ENCODE measurements around the gene SPAG16.
"Not testable (repeated sequence)": the region's sequence is repeated elsewhere in the genome, so short reads cannot be mapped to it uniquely, and the experiment has no call there.

Gene SPAG16

GRCh38 chr2:213710164-213710563, 425.9 kb downstream of the SPAG16 start:
- H3K4me1 ChIP-seq = no peaks in the 10 kb centered on the region
- H4K20me1 ChIP-seq = no peaks in the 10 kb centered on the region
- no peak for TF ChIP-seq Cebpa-rat (IDR thresholded peaks at IDR 0.05)
- H3K27ac ChIP-seq = no peak overlapping the region
- no peaks in the 10 kb centered on the region for H3K27me3 ChIP-seq
- H3K9me3 ChIP-seq = no peaks in the 10 kb centered on the region
- no peak overlapping the region for H3K4me3 ChIP-seq
- no peak overlapping the region for H3K4me2 ChIP-seq
- no peaks in the 10 kb centered on the region for H3K36me3 ChIP-seq
- H3K9ac ChIP-seq = no peak overlapping the region

- H4K20me1 ChIP-seq, H3K4me1 ChIP-seq, H3K27ac ChIP-seq, H3K4me2 ChIP-seq, H3K36me3 ChIP-seq, H3K4me3 ChIP-seq, H3K9ac ChIP-seq, H3K27me3 ChIP-seq, H3K9me3 ChIP-seq: not testable (repeated sequence)
Measured at GRCh38 chr2:213718411-213718810, 434.1 kb downstream of the SPAG16 start.

- H3K27ac ChIP-seq = no peak overlapping the region
- H3K4me1 ChIP-seq = no peaks in the 10 kb centered on the region
- H3K36me3 ChIP-seq = no peaks in the 10 kb centered on the region
- TF ChIP-seq Cebpa-rat (IDR thresholded peaks at IDR 0.05) = no peak
- no peaks in the 10 kb centered on the region for H3K27me3 ChIP-seq
- no peak overlapping the region for H3K9ac ChIP-seq
- H4K20me1 ChIP-seq = no peaks in the 10 kb centered on the region
- no peak overlapping the region for H3K4me3 ChIP-seq
- H3K9me3 ChIP-seq = peaks cover 7% of the 10 kb centered on the region
- H3K4me2 ChIP-seq = no peak overlapping the region
Measured at GRCh38 chr2:213722565-213722964, 438.3 kb downstream of the SPAG16 start.

GRCh38 chr2:213723041-213723560, 438.8 kb downstream of the SPAG16 start:
- H3K4me2 ChIP-seq = no peak overlapping the region
- no peak overlapping the region for H3K9ac ChIP-seq
- H3K27me3 ChIP-seq = no peaks in the 10 kb centered on the region
- no peaks in the 10 kb centered on the region for H3K36me3 ChIP-seq
- H3K9me3 ChIP-seq = peaks cover 7% of the 10 kb centered on the region
- no peak for TF ChIP-seq Cebpa-rat (IDR thresholded peaks at IDR 0.05)
- no peak overlapping the region for H3K4me3 ChIP-seq
- H3K4me1 ChIP-seq = no peaks in the 10 kb centered on the region
- no peak overlapping the region for H3K27ac ChIP-seq
- no peaks in the 10 kb centered on the region for H4K20me1 ChIP-seq

GRCh38 chr2:213723707-213724106, 439.4 kb downstream of the SPAG16 start:
- Histone ChIP-seq H3K36me3 (no peaks in the 10 kb centered on the region), H3K9ac (no peak overlapping the region), H4K20me1 (no peaks in the 10 kb centered on the region), H3K27me3 (no peaks in the 10 kb centered on the region), H3K4me3 (no peak overlapping the region), H3K4me1 (no peaks in the 10 kb centered on the region), H3K4me2 (no peak overlapping the region), H3K9me3 (peaks cover 7% of the 10 kb centered on the region), H3K27ac (no peak overlapping the region)
- TF ChIP-seq Cebpa-rat (IDR thresholded peaks at IDR 0.05) = no peak

- Histone ChIP-seq H3K9me3 (no peaks in the 10 kb centered on the region), H3K4me2 (no peak overlapping the region), H3K27me3 (no peaks in the 10 kb centered on the region), H3K4me3 (no peak overlapping the region), H3K27ac (no peak overlapping the region), H3K9ac (no peak overlapping the region), H4K20me1 (no peaks in the 10 kb centered on the region), H3K36me3 (no peaks in the 10 kb centered on the region), H3K4me1 (no peaks in the 10 kb centered on the region)
- TF ChIP-seq Cebpa-rat (IDR thresholded peaks at IDR 0.05) = no peak
Measured at GRCh38 chr2:213726101-213726500, 441.8 kb downstream of the SPAG16 start.

- Histone ChIP-seq H3K4me3 (no peak overlapping the region), H3K27me3 (no peaks in the 10 kb centered on the region), H3K4me1 (no peaks in the 10 kb centered on the region), H3K36me3 (no peaks in the 10 kb centered on the region), H4K20me1 (no peaks in the 10 kb centered on the region), H3K27ac (no peak overlapping the region), H3K9ac (no peak overlapping the region), H3K4me2 (no peak overlapping the region), H3K9me3 (no peaks in the 10 kb centered on the region)
- no peak for TF ChIP-seq Cebpa-rat (IDR thresholded peaks at IDR 0.05)
Measured at GRCh38 chr2:213733893-213734292, 449.6 kb downstream of the SPAG16 start.

GRCh38 chr2:213740453-213740852, 456.2 kb downstream of the SPAG16 start:
- TF ChIP-seq Cebpa-rat (IDR thresholded peaks at IDR 0.05) = no peak
- no peaks in the 10 kb centered on the region for H3K27me3 ChIP-seq
- H3K9ac ChIP-seq = no peak overlapping the region
- no peak overlapping the region for H3K27ac ChIP-seq
- no peaks in the 10 kb centered on the region for H4K20me1 ChIP-seq
- no peaks in the 10 kb centered on the region for H3K9me3 ChIP-seq
- no peak overlapping the region for H3K4me3 ChIP-seq
- H3K4me1 ChIP-seq = no peaks in the 10 kb centered on the region
- no peak overlapping the region for H3K4me2 ChIP-seq
- H3K36me3 ChIP-seq = no peaks in the 10 kb centered on the region

GRCh38 chr2:213751446-213751845, 467.2 kb downstream of the SPAG16 start:
- TF ChIP-seq Cebpa-rat (IDR thresholded peaks at IDR 0.05) = no peak
- H3K9me3 ChIP-seq = no peaks in the 10 kb centered on the region
- no peak overlapping the region for H3K9ac ChIP-seq
- H3K4me1 ChIP-seq = no peaks in the 10 kb centered on the region
- H3K4me2 ChIP-seq = no peak overlapping the region
- no peak overlapping the region for H3K4me3 ChIP-seq
- no peaks in the 10 kb centered on the region for H4K20me1 ChIP-seq
- H3K27ac ChIP-seq = no peak overlapping the region
- no peaks in the 10 kb centered on the region for H3K27me3 ChIP-seq
- no peaks in the 10 kb centered on the region for H3K36me3 ChIP-seq

GRCh38 chr2:213752575-213752974, 468.3 kb downstream of the SPAG16 start:
- Histone ChIP-seq H3K4me1 (no peaks in the 10 kb centered on the region), H3K27ac (no peak overlapping the region), H4K20me1 (no peaks in the 10 kb centered on the region), H3K9me3 (no peaks in the 10 kb centered on the region), H3K9ac (no peak overlapping the region), H3K27me3 (no peaks in the 10 kb centered on the region), H3K36me3 (no peaks in the 10 kb centered on the region), H3K4me2 (no peak overlapping the region), H3K4me3 (no peak overlapping the region)
- TF ChIP-seq Cebpa-rat (IDR thresholded peaks at IDR 0.05) = no peak

- TF ChIP-seq Cebpa-rat (IDR thresholded peaks at IDR 0.05) = no peak
- H3K4me2 ChIP-seq = no peak overlapping the region
- H3K9me3 ChIP-seq = no peaks in the 10 kb centered on the region
- H3K27ac ChIP-seq = no peak overlapping the region
- H3K36me3 ChIP-seq = no peaks in the 10 kb centered on the region
- no peaks in the 10 kb centered on the region for H3K27me3 ChIP-seq
- H3K9ac ChIP-seq = no peak overlapping the region
- H4K20me1 ChIP-seq = no peaks in the 10 kb centered on the region
- no peaks in the 10 kb centered on the region for H3K4me1 ChIP-seq
- H3K4me3 ChIP-seq = no peak overlapping the region
Measured at GRCh38 chr2:213757525-213757924, 473.3 kb downstream of the SPAG16 start.

Measured in BLaER1 (cell line).